ENCODE results near the gene GSG1. TPM values are rescaled to one million over a fixed set of nuclear protein-coding genes. Genes with fewer than 3 reads are reported as not detected.

The GSG1 gene
- total RNA-seq, 1 donor from 2014 or later, result 6.8 TPM

GRCh38 chr12:13082861-13083260 is 20.6 kb downstream of the GSG1 start:
- Histone ChIP-seq H3K27ac (ENCODE audit: low read depth, low read length) (no peak overlapping the region), H3K4me3 (ENCODE audit: low read length in 3 of 3) (no peak overlapping the region), H3K9me3 (ENCODE audit: control insufficient read depth in 3 of 3, low read length in 3 of 3) (no peaks in the 10 kb centered on the region), H3K4me1 (ENCODE audit: control insufficient read depth in 3 of 3, insufficient read depth in 3 of 3, low read length in 3 of 3) (no peaks in the 10 kb centered on the region), H3K27me3 (ENCODE audit: control insufficient read depth in 3 of 3, insufficient read depth in 3 of 3, low read length in 3 of 3) (no peaks in the 10 kb centered on the region), H3K36me3 (ENCODE audit: control insufficient read depth in 3 of 3, insufficient read depth in 3 of 3, low read length in 3 of 3) (peaks cover 6 to 12% (median 11%) of the 10 kb centered on the region in 3 donors), H3K9ac (ENCODE audit: low read depth in 1 of 3, low read length in 3 of 3) (no peak overlapping the region)

- Histone ChIP-seq H3K9ac (ENCODE audit: low read depth in 1 of 3, low read length in 3 of 3) (no peak overlapping the region), H3K4me3 (ENCODE audit: low read length in 3 of 3) (no peak overlapping the region), H3K27me3 (ENCODE audit: control insufficient read depth in 3 of 3, insufficient read depth in 3 of 3, low read length in 3 of 3) (no peaks in the 10 kb centered on the region), H3K36me3 (ENCODE audit: control insufficient read depth in 3 of 3, insufficient read depth in 3 of 3, low read length in 3 of 3) (peaks cover 14 to 19% (median 15%) of the 10 kb centered on the region in 3 donors), H3K27ac (ENCODE audit: low read depth, low read length) (no peak overlapping the region), H3K9me3 (ENCODE audit: control insufficient read depth in 3 of 3, low read length in 3 of 3) (no peaks in the 10 kb centered on the region), H3K4me1 (ENCODE audit: control insufficient read depth in 3 of 3, insufficient read depth in 3 of 3, low read length in 3 of 3) (no peaks in the 10 kb centered on the region)
Measured at GRCh38 chr12:13080266-13080665, 23.2 kb downstream of the GSG1 start.

GRCh38 chr12:13079440-13079906 is 24.0 kb downstream of the GSG1 start:
- Histone ChIP-seq H3K36me3 (ENCODE audit: control insufficient read depth in 3 of 3, insufficient read depth in 3 of 3, low read length in 3 of 3) (peaks cover 19 to 22% (median 21%) of the 10 kb centered on the region in 3 donors), H3K9ac (ENCODE audit: low read depth in 1 of 3, low read length in 3 of 3) (no peak overlapping the region), H3K4me1 (ENCODE audit: control insufficient read depth in 3 of 3, insufficient read depth in 3 of 3, low read length in 3 of 3) (no peaks in the 10 kb centered on the region), H3K4me3 (ENCODE audit: low read length in 3 of 3) (no peak overlapping the region), H3K9me3 (ENCODE audit: control insufficient read depth in 3 of 3, low read length in 3 of 3) (no peaks in the 10 kb centered on the region), H3K27ac (ENCODE audit: low read depth, low read length) (no peak overlapping the region), H3K27me3 (ENCODE audit: control insufficient read depth in 3 of 3, insufficient read depth in 3 of 3, low read length in 3 of 3) (no peaks in the 10 kb centered on the region)

- H3K27me3 ChIP-seq (ENCODE audit: control insufficient read depth in 3 of 3, insufficient read depth in 3 of 3, low read length in 3 of 3), result no peaks in the 10 kb centered on the region
- no peaks in the 10 kb centered on the region for H3K4me1 ChIP-seq (ENCODE audit: control insufficient read depth in 3 of 3, insufficient read depth in 3 of 3, low read length in 3 of 3)
- no peak overlapping the region for H3K27ac ChIP-seq (ENCODE audit: low read depth, low read length)
- peaks cover 22 to 39% (median 24%) of the 10 kb centered on the region in 3 donors for H3K36me3 ChIP-seq (ENCODE audit: control insufficient read depth in 3 of 3, insufficient read depth in 3 of 3, low read length in 3 of 3)
- no peaks in the 10 kb centered on the region for H3K9me3 ChIP-seq (ENCODE audit: control insufficient read depth in 3 of 3, low read length in 3 of 3)
- no peak overlapping the region for H3K9ac ChIP-seq (ENCODE audit: low read depth in 1 of 3, low read length in 3 of 3)
- no peak overlapping the region for H3K4me3 ChIP-seq (ENCODE audit: low read length in 3 of 3)
Measured at GRCh38 chr12:13075786-13076570, 27.5 kb downstream of the GSG1 start.

GRCh38 chr12:13075118-13075480 is 28.4 kb downstream of the GSG1 start:
- no peaks in the 10 kb centered on the region for H3K4me1 ChIP-seq (ENCODE audit: control insufficient read depth in 3 of 3, insufficient read depth in 3 of 3, low read length in 3 of 3)
- no peaks in the 10 kb centered on the region for H3K27me3 ChIP-seq (ENCODE audit: control insufficient read depth in 3 of 3, insufficient read depth in 3 of 3, low read length in 3 of 3)
- no peak overlapping the region for H3K4me3 ChIP-seq (ENCODE audit: low read length in 3 of 3)
- no peak overlapping the region for H3K27ac ChIP-seq (ENCODE audit: low read depth, low read length)
- no peaks in the 10 kb centered on the region for H3K9me3 ChIP-seq (ENCODE audit: control insufficient read depth in 3 of 3, low read length in 3 of 3)
- no peak overlapping the region for H3K9ac ChIP-seq (ENCODE audit: low read depth in 1 of 3, low read length in 3 of 3)
- H3K36me3 ChIP-seq (ENCODE audit: control insufficient read depth in 3 of 3, insufficient read depth in 3 of 3, low read length in 3 of 3), result peaks cover 23 to 43% (median 26%) of the 10 kb centered on the region in 3 donors

- no peak overlapping the region for H3K4me3 ChIP-seq (ENCODE audit: low read length in 3 of 3)
- no peaks in the 10 kb centered on the region for H3K27me3 ChIP-seq (ENCODE audit: control insufficient read depth in 3 of 3, insufficient read depth in 3 of 3, low read length in 3 of 3)
- H3K27ac ChIP-seq (ENCODE audit: low read depth, low read length), result no peak overlapping the region
- no peak overlapping the region for H3K9ac ChIP-seq (ENCODE audit: low read depth in 1 of 3, low read length in 3 of 3)
- H3K4me1 ChIP-seq (ENCODE audit: control insufficient read depth in 3 of 3, insufficient read depth in 3 of 3, low read length in 3 of 3), result no peaks in the 10 kb centered on the region
- H3K9me3 ChIP-seq (ENCODE audit: control insufficient read depth in 3 of 3, low read length in 3 of 3), result no peaks in the 10 kb centered on the region
- H3K36me3 ChIP-seq (ENCODE audit: control insufficient read depth in 3 of 3, insufficient read depth in 3 of 3, low read length in 3 of 3), result peaks cover 21 to 41% (median 24%) of the 10 kb centered on the region in 3 donors
Measured at GRCh38 chr12:13074396-13075117, 28.9 kb downstream of the GSG1 start.

- Histone ChIP-seq H3K9me3 (ENCODE audit: control insufficient read depth in 3 of 3, low read length in 3 of 3) (no peaks in the 10 kb centered on the region), H3K27ac (ENCODE audit: low read depth, low read length) (no peak overlapping the region), H3K27me3 (ENCODE audit: control insufficient read depth in 3 of 3, insufficient read depth in 3 of 3, low read length in 3 of 3) (no peaks in the 10 kb centered on the region), H3K4me3 (ENCODE audit: low read length in 3 of 3) (no peak overlapping the region), H3K9ac (ENCODE audit: low read depth in 1 of 3, low read length in 3 of 3) (no peak overlapping the region), H3K36me3 (ENCODE audit: control insufficient read depth in 3 of 3, insufficient read depth in 3 of 3, low read length in 3 of 3) (peaks cover 24 to 45% (median 31%) of the 10 kb centered on the region in 3 donors), H3K4me1 (ENCODE audit: control insufficient read depth in 3 of 3, insufficient read depth in 3 of 3, low read length in 3 of 3) (no peaks in the 10 kb centered on the region)
Measured at GRCh38 chr12:13073173-13073572, 30.3 kb downstream of the GSG1 start.

- Histone ChIP-seq H3K4me3 (ENCODE audit: low read length in 3 of 3) (no peak overlapping the region), H3K9ac (ENCODE audit: low read depth in 1 of 3, low read length in 3 of 3) (no peak overlapping the region), H3K27ac (ENCODE audit: low read depth, low read length) (no peak overlapping the region), H3K4me1 (ENCODE audit: control insufficient read depth in 3 of 3, insufficient read depth in 3 of 3, low read length in 3 of 3) (no peaks in the 10 kb centered on the region), H3K36me3 (ENCODE audit: control insufficient read depth in 3 of 3, insufficient read depth in 3 of 3, low read length in 3 of 3) (peaks cover 28 to 48% (median 37%) of the 10 kb centered on the region in 3 donors), H3K9me3 (ENCODE audit: control insufficient read depth in 3 of 3, low read length in 3 of 3) (no peaks in the 10 kb centered on the region), H3K27me3 (ENCODE audit: control insufficient read depth in 3 of 3, insufficient read depth in 3 of 3, low read length in 3 of 3) (no peaks in the 10 kb centered on the region)
Measured at GRCh38 chr12:13071305-13072280, 31.9 kb downstream of the GSG1 start.

- H3K9ac ChIP-seq (ENCODE audit: low read depth in 1 of 3, low read length in 3 of 3), result no peak overlapping the region
- H3K4me3 ChIP-seq (ENCODE audit: low read length in 3 of 3), result no peak overlapping the region
- H3K9me3 ChIP-seq (ENCODE audit: control insufficient read depth in 3 of 3, low read length in 3 of 3), result no peaks in the 10 kb centered on the region
- H3K27ac ChIP-seq (ENCODE audit: low read depth, low read length), result no peak overlapping the region
- H3K36me3 ChIP-seq (ENCODE audit: control insufficient read depth in 3 of 3, insufficient read depth in 3 of 3, low read length in 3 of 3), result peaks cover 20 to 37% (median 28%) of the 10 kb centered on the region in 3 donors
- no peaks in the 10 kb centered on the region for H3K4me1 ChIP-seq (ENCODE audit: control insufficient read depth in 3 of 3, insufficient read depth in 3 of 3, low read length in 3 of 3)
- no peaks in the 10 kb centered on the region for H3K27me3 ChIP-seq (ENCODE audit: control insufficient read depth in 3 of 3, insufficient read depth in 3 of 3, low read length in 3 of 3)
Measured at GRCh38 chr12:13069380-13069779, 34.1 kb downstream of the GSG1 start.

Data from skeletal muscle tissue (tissue), 4 donors.